HCT116 (cell line): ENCODE results near the gene ATP7B. TPM values are rescaled to one million over a fixed set of nuclear protein-coding genes. Genes with fewer than 3 reads are reported as not detected.
"Not testable (repeated sequence)": the region's sequence is repeated elsewhere in the genome, so short reads cannot be mapped to it uniquely, and the experiment has no call there.

Experiments used
- ATAC-seq: fragments of 200-7000 bp; cut with Tn5 transposase; 2 replicates; pipeline ENCODE4 v1.9.1; 2020; ENCODE audit warnings: mild to moderate bottlenecking, moderate library complexity
- BruUV-seq: library from RNA; stranded (reverse); fragments of 400-500 nt; replicated peaks from 2 replicates; lab custom pipeline; 2021; lab: Mats Ljungman, UMichigan
- CTCF ChIA-PET: fragments of 300-600 bp; sonication (Branson Sonifier 250); formaldehyde crosslinking; loops from one replicate; lab custom pipeline; 2021; ENCODE audit warnings: antibody characterized with exemption; lab: Charles Lee
- POLR2A ChIA-PET: fragments of 300-600, 350-600 bp; sonication (Branson Sonifier 250); formaldehyde crosslinking; loops from one replicate; lab custom pipeline; 2021; ENCODE audit warnings: antibody characterized with exemption; lab: Charles Lee
- RAD21 ChIA-PET, 2 experiments: fragments of 300-600 bp; sonication (Branson Sonifier 250); formaldehyde crosslinking; loops; one replicate each; lab custom pipeline; 2023; ENCODE audit warnings: low total read pairs in 2 of 2; ENCODE audit not compliant: uncharacterized antibody in 2 of 2, unreplicated experiment in 2 of 2, low non-redundant PET in 1 of 2; lab: Charles Lee
- DNase-seq: peaks from one replicate; pipeline ENCODE4 v3.0.0-alpha.2; 2010; ENCODE audit warnings: low read depth, low spot score
- H2AFZ ChIP-seq: fragments of 200-600 bp; shearing (Covaris generic), sonication (generic); 2 replicates; pipeline ENCODE4 v1.6.1; 2017; ENCODE audit warnings: low read depth, mixed run types, mixed read lengths, antibody characterized with exemption, low read length; ENCODE audit not compliant: poor library complexity, severe bottlenecking
- H3K27ac ChIP-seq: 2 replicates; pipeline ENCODE4 v1.5.1; 2012; ENCODE audit warnings: low read depth, low read length
- H3K27me3 ChIP-seq: fragments of 200-600 bp; sonication (generic); 2 replicates; pipeline ENCODE4 v1.6.1; 2016; ENCODE audit warnings: mixed run types, low read length, mixed read lengths; ENCODE audit not compliant: insufficient read depth
- H3K36me3 ChIP-seq, 2 experiments: fragments of 200-500 bp in 1 of 2; fragments of 200-600 bp in 1 of 2; sonication (Bioruptor generic) in 1 of 2; sonication (generic) in 1 of 2; 2 replicates each; pipeline versions ENCODE4 v1.5.1 to v1.6.1; 2014 to 2016; ENCODE audit warnings: low read length in 2 of 2, inconsistent platforms in 1 of 2, mixed read lengths in 1 of 2, mixed run types in 1 of 2; ENCODE audit not compliant: insufficient read depth in 2 of 2, control insufficient read depth in 1 of 2
- H3K4me1 ChIP-seq, 2 experiments: fragments of 200-600 bp in 1 of 2; sonication (generic) in 1 of 2; 2 replicates each; pipeline versions ENCODE4 v1.5.1 to v1.6.1; 2012 to 2017; ENCODE audit warnings: low read length in 2 of 2, inconsistent platforms in 1 of 2, mild to moderate bottlenecking in 1 of 2, mixed read lengths in 1 of 2, mixed run types in 1 of 2, moderate library complexity in 1 of 2; ENCODE audit not compliant: insufficient read depth in 2 of 2, control insufficient read depth in 1 of 2
- H3K4me2 ChIP-seq: fragments of 200-600 bp; sonication (generic); 2 replicates; pipeline ENCODE4 v1.6.1; 2017; ENCODE audit warnings: mixed run types, low read length, mixed read lengths
- H3K4me3 ChIP-seq, 2 experiments: fragments of 200-600 bp in 1 of 2; sonication (generic) in 1 of 2; replicated peaks in 1 of 2; 2 replicates each; pipeline ENCODE4 v1.5.1; 2011 to 2016; ENCODE audit warnings: low read length in 2 of 2, control low read depth in 1 of 2, low read depth in 1 of 2, mild to moderate bottlenecking in 1 of 2, mixed read lengths in 1 of 2, mixed run types in 1 of 2
- H3K79me2 ChIP-seq: fragments of 200-600 bp; sonication (generic); 2 replicates; pipeline ENCODE4 v1.6.1; 2017; ENCODE audit warnings: mild to moderate bottlenecking, mixed run types, low read length, moderate library complexity, mixed read lengths; ENCODE audit not compliant: insufficient read depth
- H3K9ac ChIP-seq: fragments of 200-600 bp; sonication (generic); 2 replicates; pipeline ENCODE4 v1.6.1; 2016; ENCODE audit warnings: low read length, mixed read lengths
- H3K9me2 ChIP-seq: fragments of 200-600 bp; sonication (generic), shearing (Covaris generic); 2 replicates; pipeline ENCODE4 v1.6.1; 2017; ENCODE audit warnings: mixed run types, mild to moderate bottlenecking, moderate library complexity; ENCODE audit not compliant: insufficient read depth
- H3K9me3 ChIP-seq, 2 experiments: fragments of 200-500 bp in 1 of 2; fragments of 200-600 bp in 1 of 2; sonication (Bioruptor generic) in 1 of 2; sonication (generic) in 1 of 2; 2 replicates each; pipeline ENCODE4 v1.6.1; 2014 to 2017; ENCODE audit warnings: low read length in 2 of 2, mixed read lengths in 2 of 2, inconsistent platforms in 1 of 2, low read depth in 1 of 2, mild to moderate bottlenecking in 1 of 2, mixed run types in 1 of 2, moderate library complexity in 1 of 2; ENCODE audit not compliant: control insufficient read depth in 1 of 2, insufficient read depth in 1 of 2
- H4K20me1 ChIP-seq: fragments of 200-600 bp; sonication (generic), shearing (Covaris generic); 2 replicates; pipeline ENCODE4 v1.6.1; 2017; ENCODE audit warnings: mixed run types, mild to moderate bottlenecking, moderate library complexity; ENCODE audit not compliant: insufficient read depth
- CEBPB ChIP-seq: IDR thresholded peaks from 2 replicates; pipeline ENCODE4 v1.6.1; 2012; ENCODE audit warnings: low read depth
- EGR1 ChIP-seq: IDR thresholded peaks from 2 replicates; pipeline ENCODE4 v1.6.1; 2012; ENCODE audit warnings: low read depth
- ELF1 ChIP-seq: IDR thresholded peaks from 2 replicates; pipeline ENCODE4 v1.6.1; 2012; ENCODE audit warnings: low read depth, borderline replicate concordance
- FOSL1 ChIP-seq: IDR thresholded peaks from 2 replicates; pipeline ENCODE4 v1.6.1; 2012; ENCODE audit warnings: low read depth
- JUND ChIP-seq: IDR thresholded peaks from 2 replicates; pipeline ENCODE4 v1.6.1; 2012
- POLR2A ChIP-seq: IDR thresholded peaks from 2 replicates; pipeline ENCODE4 v1.7.0; 2011; ENCODE audit warnings: borderline replicate concordance; ENCODE audit not compliant: insufficient read depth, insufficient read length; ENCODE audit errors: extremely low read depth
- RAD21 ChIP-seq: IDR thresholded peaks from 2 replicates; pipeline ENCODE4 v1.6.1; 2012; ENCODE audit warnings: low read depth, mild to moderate bottlenecking
- SP1 ChIP-seq: IDR thresholded peaks from 2 replicates; pipeline ENCODE4 v1.6.1; 2012; ENCODE audit warnings: low read depth
- SRF ChIP-seq: IDR thresholded peaks from 2 replicates; pipeline ENCODE4 v1.6.1; 2012; ENCODE audit warnings: low read depth
- ZFX ChIP-seq: fragments of 450-650 bp; IDR thresholded peaks from 2 replicates; pipeline ENCODE4 v1.6.1; 2017
- intact Hi-C: fragments of 100-400 bp; cut with micrococcal nuclease; formaldehyde crosslinking; loops from 2 replicates; pipeline ENCODE4 v1.10.0; 2022
- total RNA-seq: library from RNA; stranded (reverse); gene quantifications from one replicate; pipeline ENCODE4 v1.2.1, GENCODE V29; 2021; ENCODE audit not compliant: unreplicated experiment
- TF ChIP-seq, protein P1 (sequence below): IDR thresholded peaks from 2 replicates; pipeline ENCODE4 v1.6.1; 2011; ENCODE audit warnings: mild to moderate bottlenecking, low read length, moderate library complexity; ENCODE audit not compliant: insufficient replicate concordance; ENCODE audit errors: extremely low read depth
- TF ChIP-seq, protein P2 (sequence below): IDR thresholded peaks from 2 replicates; pipeline ENCODE4 v1.6.1; 2012

ATP7B gene
- total RNA-seq, 1 experiment from 2014 or later = 10.3 TPM

DNA sequence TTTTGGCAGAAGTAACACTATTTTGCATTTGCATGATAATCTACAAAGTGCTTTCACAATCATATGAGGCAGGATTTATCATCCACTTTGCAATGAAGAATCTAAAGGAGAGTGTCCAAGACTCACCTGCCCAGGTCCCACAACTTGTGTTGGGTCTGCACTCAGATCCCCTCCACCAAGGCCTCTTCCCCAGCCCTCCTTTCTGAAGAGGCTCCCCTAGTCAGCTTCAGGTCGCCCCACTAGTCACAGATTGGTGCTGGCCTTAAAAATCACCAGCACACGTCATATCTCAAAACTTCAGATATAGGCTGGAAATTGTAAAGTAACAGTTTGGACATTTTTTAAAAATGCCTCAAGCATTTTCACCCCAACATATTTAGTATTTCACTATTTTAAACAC is 17.5 kb downstream of the ATP7B start:
- H3K27ac ChIP-seq = no peak overlapping the region
- intact Hi-C loops = no loop called here

DNA sequence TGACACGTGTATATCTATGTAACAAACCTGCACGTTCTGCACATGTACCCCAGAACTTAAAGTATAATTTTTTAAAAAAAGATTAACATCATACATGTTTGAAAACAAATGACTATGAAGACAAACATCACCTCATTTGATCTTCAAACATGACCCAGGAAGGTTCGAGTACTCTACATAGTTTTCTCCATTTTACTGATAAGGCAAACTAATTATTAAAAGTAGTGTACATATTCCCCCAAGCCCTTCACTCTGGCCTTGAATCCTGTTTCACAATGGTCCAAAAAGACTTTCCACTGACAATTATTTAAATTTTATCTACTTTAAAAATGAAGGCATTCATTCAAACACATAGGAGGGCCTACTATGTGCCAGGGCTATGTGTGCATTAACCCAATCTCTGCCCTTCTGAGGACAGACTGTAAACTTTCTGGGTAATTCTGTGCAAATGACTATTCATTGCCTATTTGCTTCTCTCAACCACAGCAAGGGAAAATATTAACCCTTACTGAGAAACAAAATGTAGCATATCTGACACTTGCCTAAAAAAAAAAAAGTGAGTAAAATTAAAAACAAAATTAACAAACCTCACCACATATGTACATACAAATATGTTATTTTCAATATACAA is 22.1 kb downstream of the ATP7B start:
- TF ChIP-seq SP1 (no peak), ZFX (no peak), FOSL1 (no peak), ELF1 (no peak), JUND (no peak), CEBPB (no peak), RAD21 (no peak)
- TF ChIP-seq, protein P1, sequence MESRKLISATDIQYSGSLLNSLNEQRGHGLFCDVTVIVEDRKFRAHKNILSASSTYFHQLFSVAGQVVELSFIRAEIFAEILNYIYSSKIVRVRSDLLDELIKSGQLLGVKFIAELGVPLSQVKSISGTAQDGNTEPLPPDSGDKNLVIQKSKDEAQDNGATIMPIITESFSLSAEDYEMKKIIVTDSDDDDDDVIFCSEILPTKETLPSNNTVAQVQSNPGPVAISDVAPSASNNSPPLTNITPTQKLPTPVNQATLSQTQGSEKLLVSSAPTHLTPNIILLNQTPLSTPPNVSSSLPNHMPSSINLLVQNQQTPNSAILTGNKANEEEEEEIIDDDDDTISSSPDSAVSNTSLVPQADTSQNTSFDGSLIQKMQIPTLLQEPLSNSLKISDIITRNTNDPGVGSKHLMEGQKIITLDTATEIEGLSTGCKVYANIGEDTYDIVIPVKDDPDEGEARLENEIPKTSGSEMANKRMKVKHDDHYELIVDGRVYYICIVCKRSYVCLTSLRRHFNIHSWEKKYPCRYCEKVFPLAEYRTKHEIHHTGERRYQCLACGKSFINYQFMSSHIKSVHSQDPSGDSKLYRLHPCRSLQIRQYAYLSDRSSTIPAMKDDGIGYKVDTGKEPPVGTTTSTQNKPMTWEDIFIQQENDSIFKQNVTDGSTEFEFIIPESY = no peak
- TF ChIP-seq, protein P2, sequence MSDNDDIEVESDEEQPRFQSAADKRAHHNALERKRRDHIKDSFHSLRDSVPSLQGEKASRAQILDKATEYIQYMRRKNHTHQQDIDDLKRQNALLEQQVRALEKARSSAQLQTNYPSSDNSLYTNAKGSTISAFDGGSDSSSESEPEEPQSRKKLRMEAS = no peak
- H3K79me2 ChIP-seq = no peaks in the 10 kb centered on the region
- DNase-seq = no peak

More for the DNA sequence above, 17.5 kb downstream of the ATP7B start:
- ChIA-PET POLR2A (no interaction called here), CTCF (no interaction called here), RAD21 (no interaction called here)
- TF ChIP-seq EGR1 (no peak), POLR2A (no peak), SRF (no peak)
- H3K27me3 ChIP-seq = no peaks in the 10 kb centered on the region
- no peak for ATAC-seq
- H2AFZ ChIP-seq = no peak overlapping the region
- DNase-seq = no peak
- no peak overlapping the region for H3K9ac ChIP-seq
- no TSS peak for BruUV-seq
- peaks cover 0 to 5% of the 10 kb centered on the region in 2 experiments; a peak in 1 of 4 replicates for H3K4me1 ChIP-seq
- H3K4me3 ChIP-seq = no peak overlapping the region
- H3K4me2 ChIP-seq = no peak overlapping the region
- H3K9me3 ChIP-seq = no peaks in the 10 kb centered on the region
- H3K9me2 ChIP-seq = no peaks in the 10 kb centered on the region
- H3K36me3 ChIP-seq = no peaks in the 10 kb centered on the region
- no peaks in the 10 kb centered on the region for H3K79me2 ChIP-seq
- H4K20me1 ChIP-seq = no peaks in the 10 kb centered on the region

DNA sequence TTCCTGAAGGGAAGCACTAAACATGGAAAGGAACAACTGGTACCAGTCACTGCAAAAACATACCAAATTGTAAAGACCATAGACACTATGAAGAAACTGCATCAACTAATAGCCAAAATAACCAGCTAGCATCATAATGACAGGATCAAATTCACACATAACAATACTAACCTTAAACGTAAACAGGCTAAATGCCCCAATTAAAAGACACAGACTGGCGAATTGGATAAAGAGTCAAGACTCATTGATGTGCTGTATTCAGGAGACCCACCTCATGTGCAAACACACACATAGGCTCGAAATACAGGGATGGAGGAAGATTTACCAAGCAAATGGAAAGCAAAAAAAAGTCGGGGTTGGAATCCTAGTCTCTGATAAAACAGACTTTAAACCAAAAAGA is 26.3 kb downstream of the ATP7B start:
- H3K4me3 ChIP-seq, H3K79me2 ChIP-seq, DNase-seq, H3K4me1 ChIP-seq, H3K27me3 ChIP-seq, POLR2A ChIA-PET, CTCF ChIA-PET, H3K4me2 ChIP-seq, RAD21 ChIA-PET, BruUV-seq, ATAC-seq, H3K9ac ChIP-seq, H3K9me3 ChIP-seq, intact Hi-C loops, H2AFZ ChIP-seq, H3K36me3 ChIP-seq, H4K20me1 ChIP-seq, H3K27ac ChIP-seq, H3K9me2 ChIP-seq: not testable (repeated sequence)

More for the DNA sequence above, 22.1 kb downstream of the ATP7B start:
- H3K27ac ChIP-seq = no peak overlapping the region
- RAD21 ChIA-PET = interaction anchor here in 1 of 2 experiments (0.6 kb wide), 1 partner anchor 166 kb away, joined by 3 read pairs; no protein-coding TSS in a partner anchor
- CTCF ChIA-PET = no interaction called here
- POLR2A ChIA-PET = no interaction called here
- H3K9me3 ChIP-seq = no peaks in the 10 kb centered on the region
- H3K4me1 ChIP-seq = no peaks in the 10 kb centered on the region
- no peaks in the 10 kb centered on the region for H3K9me2 ChIP-seq
- intact Hi-C loops = no loop called here
- H3K4me2 ChIP-seq = no peak overlapping the region
- H3K27me3 ChIP-seq = no peaks in the 10 kb centered on the region
- H3K4me3 ChIP-seq = no peak overlapping the region
- no TSS peak for BruUV-seq
- ATAC-seq = no peak
- H2AFZ ChIP-seq = no peak overlapping the region
- no peak overlapping the region for H3K9ac ChIP-seq
- no peaks in the 10 kb centered on the region for H3K36me3 ChIP-seq
- no peaks in the 10 kb centered on the region for H4K20me1 ChIP-seq
